ENCODE results near the gene ZNF784.

DNA sequence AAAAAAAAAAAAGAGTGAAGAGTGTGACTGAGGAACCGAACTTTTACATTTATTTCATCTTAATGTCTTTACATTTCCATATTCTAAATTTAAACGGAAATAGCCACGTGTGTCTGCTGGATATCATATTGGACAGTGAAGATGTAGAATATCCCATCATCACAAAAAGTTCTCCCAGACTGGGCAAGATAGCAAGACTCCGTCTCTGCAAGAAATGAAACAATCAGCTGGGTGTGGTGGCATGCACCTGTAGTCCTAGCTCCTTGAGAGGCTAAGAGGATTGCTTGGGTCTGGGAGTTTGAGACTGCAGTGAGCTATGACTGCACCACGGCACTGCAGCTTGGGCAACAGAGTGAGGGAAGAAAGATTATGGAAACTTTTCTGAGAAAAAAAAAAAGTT is 47.6 kb downstream of the ZNF784 start:
- TF ChIP-seq, protein P1, sequence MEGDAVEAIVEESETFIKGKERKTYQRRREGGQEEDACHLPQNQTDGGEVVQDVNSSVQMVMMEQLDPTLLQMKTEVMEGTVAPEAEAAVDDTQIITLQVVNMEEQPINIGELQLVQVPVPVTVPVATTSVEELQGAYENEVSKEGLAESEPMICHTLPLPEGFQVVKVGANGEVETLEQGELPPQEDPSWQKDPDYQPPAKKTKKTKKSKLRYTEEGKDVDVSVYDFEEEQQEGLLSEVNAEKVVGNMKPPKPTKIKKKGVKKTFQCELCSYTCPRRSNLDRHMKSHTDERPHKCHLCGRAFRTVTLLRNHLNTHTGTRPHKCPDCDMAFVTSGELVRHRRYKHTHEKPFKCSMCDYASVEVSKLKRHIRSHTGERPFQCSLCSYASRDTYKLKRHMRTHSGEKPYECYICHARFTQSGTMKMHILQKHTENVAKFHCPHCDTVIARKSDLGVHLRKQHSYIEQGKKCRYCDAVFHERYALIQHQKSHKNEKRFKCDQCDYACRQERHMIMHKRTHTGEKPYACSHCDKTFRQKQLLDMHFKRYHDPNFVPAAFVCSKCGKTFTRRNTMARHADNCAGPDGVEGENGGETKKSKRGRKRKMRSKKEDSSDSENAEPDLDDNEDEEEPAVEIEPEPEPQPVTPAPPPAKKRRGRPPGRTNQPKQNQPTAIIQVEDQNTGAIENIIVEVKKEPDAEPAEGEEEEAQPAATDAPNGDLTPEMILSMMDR (conservative IDR thresholded peaks at IDR 0.05; ENCODE audit: low read length), result no peak
- no peak for TF ChIP-seq EZH2phosphoT487 (IDR thresholded peaks at IDR 0.05; ENCODE audit: borderline replicate concordance, low read depth, low read length)
